GM12873 (cell line): ENCODE measurements around the gene PRICKLE4.

Experiments
- CTCF ChIP-seq: IDR thresholded peaks from 2 replicates; pipeline ENCODE4 v1.5.1; 2012; ENCODE audit warnings: low read depth, mild to moderate bottlenecking, moderate library complexity, low read length, control low read depth; ENCODE audit not compliant: insufficient read depth; ENCODE audit errors: missing control alignments

The PRICKLE4 gene

GRCh38 chr6:41740366-41741162 lies 40.0 kb upstream of the PRICKLE4 start:
- no peak for TF ChIP-seq CTCF

GRCh38 chr6:41741625-41742490 lies 38.7 kb upstream of the PRICKLE4 start:
- no peak for TF ChIP-seq CTCF

GRCh38 chr6:41743406-41744235 lies 37.0 kb upstream of the PRICKLE4 start:
- no peak for TF ChIP-seq CTCF

GRCh38 chr6:41744236-41744787 lies 36.3 kb upstream of the PRICKLE4 start:
- no peak for TF ChIP-seq CTCF

- no peak for TF ChIP-seq CTCF
Observed at GRCh38 chr6:41746107-41746506, 34.5 kb upstream of the PRICKLE4 start.

GRCh38 chr6:41747256-41748101 lies 33.1 kb upstream of the PRICKLE4 start, which contains the start of gene PGC:
PGC (minus strand) TSS chr6:41747397; CDS start chr6:41747334, 63 bp downstream.
- TF ChIP-seq CTCF = no peak
